HEK293T (cell line): ENCODE data around the gene COL20A1.

Experiments used
- CTCF ChIA-PET: fragments of 350-600 bp; formaldehyde crosslinking; extraction: SDS; loops from one replicate; lab custom pipeline; 2021; ENCODE audit warnings: antibody characterized with exemption, inconsistent platforms; lab: Yijun Ruan, JAX
- POLR2A ChIA-PET: fragments of 350-600 bp; formaldehyde crosslinking; extraction: SDS; loops from one replicate; lab custom pipeline; 2020; ENCODE audit warnings: antibody characterized with exemption, inconsistent platforms; lab: Yijun Ruan, JAX
- DNase-seq: peaks from one replicate; pipeline ENCODE4 v3.0.0; 2012; ENCODE audit warnings: mixed read lengths; ENCODE audit errors: extremely low spot score
- ARNT ChIP-seq: fragments of 450-650 bp; IDR thresholded peaks from 2 replicates; pipeline ENCODE4 v1.6.1; 2017; ENCODE audit warnings: mild to moderate bottlenecking
- BHLHE40 ChIP-seq: fragments of 450-650 bp; IDR thresholded peaks from 2 replicates; pipeline ENCODE4 v1.6.1; 2016; ENCODE audit warnings: mild to moderate bottlenecking, moderate library complexity, borderline replicate concordance
- CTBP1 ChIP-seq: fragments of 450-650 bp; IDR thresholded peaks from 2 replicates; pipeline ENCODE4 v1.6.1; 2016; ENCODE audit warnings: borderline replicate concordance
- ELF4 ChIP-seq: fragments of 450-650 bp; IDR thresholded peaks from 2 replicates; pipeline ENCODE4 v1.6.1; 2017; ENCODE audit warnings: antibody characterized with exemption
- FOXA1 ChIP-seq: fragments of 450-650 bp; IDR thresholded peaks from 2 replicates; pipeline ENCODE4 v1.6.1; 2016; ENCODE audit warnings: mild to moderate bottlenecking
- FOXK2 ChIP-seq: fragments of 450-650 bp; IDR thresholded peaks from 2 replicates; pipeline ENCODE4 v1.6.1; 2016; ENCODE audit warnings: mild to moderate bottlenecking
- FOXM1 ChIP-seq: fragments of 450-650 bp; IDR thresholded peaks from 2 replicates; pipeline ENCODE4 v1.6.1; 2017; ENCODE audit warnings: mild to moderate bottlenecking, borderline replicate concordance
- HDGF ChIP-seq: fragments of 450-650 bp; IDR thresholded peaks from 2 replicates; pipeline ENCODE4 v1.6.1; 2017; ENCODE audit warnings: antibody characterized with exemption, borderline replicate concordance
- L3MBTL2 ChIP-seq: fragments of 450-650 bp; conservative IDR thresholded peaks from 2 replicates; pipeline ENCODE4 v1.6.1; 2016; ENCODE audit warnings: mild to moderate bottlenecking
- LEF1 ChIP-seq: fragments of 450-650 bp; IDR thresholded peaks from 2 replicates; pipeline ENCODE4 v1.6.1; 2017; ENCODE audit warnings: mild to moderate bottlenecking, borderline replicate concordance
- NFRKB ChIP-seq: fragments of 450-650 bp; IDR thresholded peaks from 2 replicates; pipeline ENCODE4 v1.6.1; 2016; ENCODE audit warnings: mild to moderate bottlenecking, moderate library complexity
- SP1 ChIP-seq: fragments of 450-650 bp; IDR thresholded peaks from 2 replicates; pipeline ENCODE4 v1.6.1; 2017
- SUZ12 ChIP-seq: fragments of 450-650 bp; IDR thresholded peaks from 2 replicates; pipeline ENCODE4 v1.6.1; 2016; ENCODE audit warnings: mild to moderate bottlenecking
- TARDBP ChIP-seq: fragments of 450-650 bp; IDR thresholded peaks from 2 replicates; pipeline ENCODE4 v1.6.1; 2016
- ZNF384 ChIP-seq: fragments of 450-650 bp; IDR thresholded peaks from 2 replicates; pipeline ENCODE4 v1.6.1; 2016
- TF ChIP-seq, protein P1 (sequence below): fragments of 450-650 bp; IDR thresholded peaks from 2 replicates; pipeline ENCODE4 v1.6.1; 2016

COL20A1 gene

DNA sequence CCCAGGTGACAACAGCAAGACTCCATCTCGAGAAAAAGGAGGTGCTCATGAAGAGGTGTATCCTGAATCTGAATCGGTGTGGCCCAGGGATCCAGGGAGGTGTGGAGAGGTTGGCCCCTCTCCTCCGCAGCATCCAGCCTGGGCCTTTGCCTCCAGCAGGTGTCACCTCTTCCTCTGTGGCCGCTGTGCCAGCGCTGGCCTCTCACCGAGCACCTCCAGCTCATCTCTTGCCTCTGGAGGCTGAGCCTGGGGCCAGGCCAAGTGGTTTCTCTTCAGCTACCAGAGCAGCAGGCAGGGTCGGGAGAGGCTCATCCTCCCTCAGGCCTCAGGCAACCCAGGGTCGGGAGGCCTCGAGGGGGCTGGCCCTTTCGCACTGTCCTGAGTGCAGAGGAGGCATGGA, 1.2 kb upstream of the COL20A1 start:
- no peak for DNase-seq
- TF ChIP-seq BHLHE40 (no peak), LEF1 (no peak), FOXK2 (no peak), TARDBP (no peak), ARNT (no peak), CTBP1 (no peak), FOXA1 (no peak), ELF4 (no peak), NFRKB (no peak), L3MBTL2 (no peak)
- TF ChIP-seq, protein P1, sequence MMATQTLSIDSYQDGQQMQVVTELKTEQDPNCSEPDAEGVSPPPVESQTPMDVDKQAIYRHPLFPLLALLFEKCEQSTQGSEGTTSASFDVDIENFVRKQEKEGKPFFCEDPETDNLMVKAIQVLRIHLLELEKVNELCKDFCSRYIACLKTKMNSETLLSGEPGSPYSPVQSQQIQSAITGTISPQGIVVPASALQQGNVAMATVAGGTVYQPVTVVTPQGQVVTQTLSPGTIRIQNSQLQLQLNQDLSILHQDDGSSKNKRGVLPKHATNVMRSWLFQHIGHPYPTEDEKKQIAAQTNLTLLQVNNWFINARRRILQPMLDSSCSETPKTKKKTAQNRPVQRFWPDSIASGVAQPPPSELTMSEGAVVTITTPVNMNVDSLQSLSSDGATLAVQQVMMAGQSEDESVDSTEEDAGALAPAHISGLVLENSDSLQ: no peak
- CTCF ChIA-PET: interaction anchor here (0.8 to 1.8 kb wide), 4 partner anchors 11 to 90 kb away, joined by 3 to 9 read pairs (median 5); no protein-coding TSS in a partner anchor
- POLR2A ChIA-PET: interaction anchor here (2.1 kb wide), 1 partner anchor 19 kb away, joined by 6 read pairs; the partner anchor contains the start of gene ARFGAP1

DNA sequence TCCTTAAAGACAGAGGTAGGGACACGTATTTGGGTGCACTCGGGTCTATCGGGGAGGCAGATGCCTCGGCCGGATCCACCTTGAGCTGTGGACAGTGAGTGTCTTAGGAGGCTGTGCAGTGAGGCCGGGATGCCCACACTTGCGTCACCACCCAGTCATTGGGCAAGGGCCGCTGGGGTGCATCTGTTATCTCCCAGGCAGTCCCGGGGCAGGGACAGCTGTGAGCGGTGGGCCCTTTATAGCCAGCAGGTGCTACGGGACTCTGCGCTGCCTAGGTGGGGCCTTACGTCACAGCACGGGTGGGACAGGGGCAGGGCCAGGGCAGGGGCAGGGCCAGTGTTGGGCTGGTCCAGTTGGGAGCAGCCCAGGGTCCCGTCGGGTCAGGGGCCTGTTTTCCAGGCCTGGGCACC, 689 bp upstream of the COL20A1 start:
- TF ChIP-seq FOXK2: no peak
- no peak for TF ChIP-seq SP1
- no peak for TF ChIP-seq FOXM1
- ChIA-PET POLR2A (interaction anchor here (2.1 kb wide), 1 partner anchor 19 kb away, joined by 6 read pairs; the partner anchor contains the start of gene ARFGAP1), CTCF (interaction anchor here (0.8 to 1.8 kb wide), 3 partner anchors 17 to 89 kb away, joined by 3 to 7 read pairs (median 3); no protein-coding TSS in a partner anchor)
- DNase-seq: no peak

DNA sequence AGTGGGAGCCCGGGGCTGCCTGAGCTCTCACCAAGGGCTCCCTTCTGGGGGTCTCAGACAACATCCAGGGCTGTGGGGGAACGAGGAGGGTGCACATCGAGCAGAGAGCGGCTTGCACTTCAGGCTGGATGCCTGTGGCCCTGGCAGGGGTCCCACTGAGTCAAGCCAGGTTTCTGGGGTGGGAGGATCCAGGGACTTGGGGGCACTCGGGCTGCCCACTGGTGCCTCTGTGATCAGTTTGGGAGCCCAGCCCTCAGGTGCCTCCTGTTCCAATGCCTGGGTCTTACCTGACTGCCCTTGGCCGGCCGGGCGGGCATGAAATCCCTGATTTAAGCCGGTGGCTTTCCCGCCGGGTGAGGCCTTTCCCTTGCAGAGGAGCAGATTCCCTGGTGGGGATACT, 470 bp downstream of the COL20A1 start:
- ChIA-PET POLR2A (no interaction called here), CTCF (interaction anchor here (0.5 to 1.1 kb wide), 2 partner anchors 16 to 65 kb away, joined by 3 read pairs; no protein-coding TSS in a partner anchor)
- TF ChIP-seq FOXA1 (no peak), L3MBTL2 (no peak), LEF1 (no peak), NFRKB (no peak), CTBP1 (no peak), ZNF384 (no peak), HDGF (no peak), SP1 (no peak), ARNT (no peak), SUZ12 (no peak), FOXM1 (no peak)
- no peak for DNase-seq

DNA sequence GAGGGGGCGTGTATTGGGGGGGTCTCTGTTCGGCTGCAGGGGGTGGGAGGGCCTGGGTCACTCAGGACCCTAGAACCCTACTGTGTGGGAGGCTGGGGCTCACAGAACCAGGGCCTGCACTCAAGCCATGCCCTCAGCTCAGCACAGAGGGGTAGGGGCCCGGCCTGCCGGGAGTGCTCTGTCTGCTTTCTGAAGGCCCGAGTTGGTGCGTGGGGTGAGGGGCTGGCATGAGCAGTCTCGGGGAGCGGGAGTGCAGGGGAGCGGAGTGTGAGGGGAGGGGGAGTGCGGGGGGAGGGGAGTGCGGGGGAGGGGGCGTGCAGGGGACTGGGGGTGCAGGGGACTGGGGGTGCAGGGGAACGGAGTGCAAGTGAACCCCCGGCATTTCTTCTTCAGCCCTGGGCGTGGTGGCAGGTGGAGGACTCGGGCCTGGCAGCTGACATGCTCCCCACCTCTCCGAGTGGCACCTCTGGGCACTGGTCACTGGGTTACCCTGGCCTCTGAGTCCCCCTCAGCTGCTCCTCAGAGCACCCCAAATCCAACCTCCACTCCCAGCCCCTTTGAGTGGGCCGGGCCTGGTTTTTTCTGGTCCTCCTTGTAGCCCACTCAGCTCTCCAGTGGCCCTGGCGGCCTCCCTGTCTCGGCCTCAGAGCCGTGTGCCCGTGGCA, 1.0 kb downstream of the COL20A1 start:
- CTCF ChIA-PET: interaction anchor here (0.5 to 1.2 kb wide), 4 partner anchors 15 to 142 kb away, joined by 3 to 5 read pairs (median 3); no protein-coding TSS in a partner anchor
- TF ChIP-seq SUZ12 (no peak), SP1 (no peak), CTBP1 (no peak), LEF1 (no peak), ZNF384 (no peak), FOXA1 (no peak), TARDBP (no peak), FOXM1 (no peak), L3MBTL2 (no peak), FOXK2 (no peak), HDGF (no peak), BHLHE40 (no peak), NFRKB (no peak), ARNT (no peak), ELF4 (no peak)
- TF ChIP-seq, protein P1: no peak
- no peak for DNase-seq
- POLR2A ChIA-PET: interaction anchor here (1.1 kb wide), 1 partner anchor 21 kb away, joined by 3 read pairs; the partner anchor contains the start of gene ARFGAP1

DNA sequence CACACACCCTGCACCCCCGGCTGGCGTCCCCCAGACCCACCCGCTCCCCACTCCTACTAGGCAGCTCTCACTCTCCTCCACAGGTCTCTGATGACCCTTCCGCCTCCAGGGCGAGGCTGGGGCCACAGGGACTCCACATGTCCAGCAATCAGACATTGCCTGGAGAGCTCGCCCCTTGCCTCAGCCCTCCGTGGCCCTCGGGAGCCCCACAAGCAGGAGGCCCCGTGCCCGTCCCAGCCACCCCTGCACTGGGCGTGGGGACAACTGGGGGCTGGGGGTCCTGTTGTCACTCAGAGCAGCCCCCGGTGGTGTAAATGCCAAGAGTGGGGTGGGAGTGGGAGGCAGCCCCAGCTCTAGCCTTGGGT, 1.5 kb downstream of the COL20A1 start:
- POLR2A ChIA-PET: interaction anchor here (1.1 kb wide), 1 partner anchor 22 kb away, joined by 3 read pairs; the partner anchor contains the start of gene ARFGAP1
- no peak for DNase-seq
- CTCF ChIA-PET: interaction anchor here (0.6 to 1.2 kb wide), 3 partner anchors 15 to 142 kb away, joined by 3 to 5 read pairs (median 3); no protein-coding TSS in a partner anchor
- TF ChIP-seq, protein P1: no peak
- no peak for TF ChIP-seq L3MBTL2
- TF ChIP-seq CTBP1: no peak
- TF ChIP-seq SP1: no peak
- no peak for TF ChIP-seq LEF1
- no peak for TF ChIP-seq TARDBP
- no peak for TF ChIP-seq NFRKB
- no peak for TF ChIP-seq FOXK2
- no peak for TF ChIP-seq FOXA1
- no peak for TF ChIP-seq SUZ12
- TF ChIP-seq BHLHE40: no peak
- TF ChIP-seq FOXM1: no peak
- no peak for TF ChIP-seq ELF4
- TF ChIP-seq HDGF: no peak
- TF ChIP-seq ARNT: no peak
- TF ChIP-seq ZNF384: no peak

DNA sequence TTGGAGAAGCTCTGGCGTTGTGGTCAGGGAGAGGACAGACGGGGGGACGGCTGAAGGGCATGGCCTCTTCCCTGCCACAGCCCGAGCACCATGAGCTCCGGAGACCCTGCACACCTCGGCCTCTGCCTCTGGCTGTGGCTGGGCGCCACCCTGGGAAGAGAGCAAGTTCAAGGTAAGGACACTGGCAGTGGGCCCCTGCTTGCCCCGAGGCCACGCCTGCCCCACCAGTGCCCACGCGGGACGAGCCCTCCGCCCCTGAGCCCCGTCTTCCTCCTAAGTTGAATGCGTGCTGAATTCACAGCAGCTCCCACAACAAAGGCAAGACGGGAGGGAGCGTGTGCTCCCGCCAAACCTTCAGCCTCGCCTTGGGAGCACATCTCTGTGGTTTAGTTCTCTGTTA, 2.0 kb downstream of the COL20A1 start:
- ChIA-PET CTCF (interaction anchor here (1.2 kb wide), 1 partner anchor 72 kb away, joined by 3 read pairs; no protein-coding TSS in a partner anchor), POLR2A (interaction anchor here (1.1 to 1.3 kb wide), 2 partner anchors 22 kb away, joined by 3 read pairs; partner anchors contain the start of gene ARFGAP1)
- DNase-seq: no peak
- TF ChIP-seq CTBP1 (no peak), FOXM1 (no peak)
